Fibroblast of gingiva (primary cell): ENCODE results near the gene MAU2.

Experiments used
- DNase-seq: peaks from one replicate; pipeline ENCODE4 v3.0.0-alpha.2; 2011; ENCODE audit warnings: low read depth

Gene MAU2, protein sequence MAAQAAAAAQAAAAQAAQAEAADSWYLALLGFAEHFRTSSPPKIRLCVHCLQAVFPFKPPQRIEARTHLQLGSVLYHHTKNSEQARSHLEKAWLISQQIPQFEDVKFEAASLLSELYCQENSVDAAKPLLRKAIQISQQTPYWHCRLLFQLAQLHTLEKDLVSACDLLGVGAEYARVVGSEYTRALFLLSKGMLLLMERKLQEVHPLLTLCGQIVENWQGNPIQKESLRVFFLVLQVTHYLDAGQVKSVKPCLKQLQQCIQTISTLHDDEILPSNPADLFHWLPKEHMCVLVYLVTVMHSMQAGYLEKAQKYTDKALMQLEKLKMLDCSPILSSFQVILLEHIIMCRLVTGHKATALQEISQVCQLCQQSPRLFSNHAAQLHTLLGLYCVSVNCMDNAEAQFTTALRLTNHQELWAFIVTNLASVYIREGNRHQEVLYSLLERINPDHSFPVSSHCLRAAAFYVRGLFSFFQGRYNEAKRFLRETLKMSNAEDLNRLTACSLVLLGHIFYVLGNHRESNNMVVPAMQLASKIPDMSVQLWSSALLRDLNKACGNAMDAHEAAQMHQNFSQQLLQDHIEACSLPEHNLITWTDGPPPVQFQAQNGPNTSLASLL

GRCh38 chr19:19320361-19321140, at the start of gene MAU2, which contains the start of gene SUGP1:
TSS of gene MAU2 (plus strand) at chr19:19320829. CDS start at chr19:19320860, 31 bp downstream.
TSS of gene SUGP1 (minus strand) at chr19:19320509. CDS start at chr19:19320496, 13 bp downstream.
- DNase-seq: peak; percentile 87

DNA sequence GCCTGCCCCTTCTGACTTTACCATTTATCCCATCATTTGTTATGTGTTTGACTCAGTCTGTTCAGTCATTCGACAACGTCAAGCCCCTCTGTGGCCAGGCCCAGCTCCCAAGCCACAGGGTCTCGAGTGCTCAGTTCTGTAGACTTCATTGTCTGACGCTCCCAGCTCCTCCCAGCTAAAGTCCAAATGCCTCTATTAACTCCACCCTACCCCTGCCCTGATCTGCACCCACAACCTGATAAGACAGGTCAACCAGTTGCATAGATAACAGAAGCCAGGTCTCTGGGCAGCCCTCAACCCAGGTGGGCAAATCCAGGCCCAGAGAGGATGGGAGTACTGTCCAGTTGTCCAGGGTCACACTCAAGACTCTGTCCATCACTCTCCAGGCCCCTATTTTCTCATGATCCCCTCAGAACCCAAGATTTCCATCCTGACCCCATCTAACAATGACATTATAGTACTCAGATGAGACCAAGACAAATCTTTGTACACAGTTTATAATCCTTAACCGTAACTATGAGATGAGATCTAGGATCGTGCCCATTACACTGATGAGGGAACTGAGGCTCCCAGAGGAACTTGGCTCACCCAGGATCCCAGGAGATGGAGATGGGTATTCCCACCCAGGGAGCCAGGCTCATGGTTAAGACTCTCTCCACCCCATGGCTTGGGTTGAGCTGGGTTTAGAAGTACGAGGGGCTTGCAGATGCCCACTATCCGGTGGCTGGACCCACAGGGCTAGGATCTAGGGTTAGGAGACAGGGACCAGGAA, 48.6 kb upstream of the MAU2 start:
- DNase-seq: no peak

GRCh38 chr19:19274146-19274545, 46.5 kb upstream of the MAU2 start:
- DNase-seq: no peak

DNA sequence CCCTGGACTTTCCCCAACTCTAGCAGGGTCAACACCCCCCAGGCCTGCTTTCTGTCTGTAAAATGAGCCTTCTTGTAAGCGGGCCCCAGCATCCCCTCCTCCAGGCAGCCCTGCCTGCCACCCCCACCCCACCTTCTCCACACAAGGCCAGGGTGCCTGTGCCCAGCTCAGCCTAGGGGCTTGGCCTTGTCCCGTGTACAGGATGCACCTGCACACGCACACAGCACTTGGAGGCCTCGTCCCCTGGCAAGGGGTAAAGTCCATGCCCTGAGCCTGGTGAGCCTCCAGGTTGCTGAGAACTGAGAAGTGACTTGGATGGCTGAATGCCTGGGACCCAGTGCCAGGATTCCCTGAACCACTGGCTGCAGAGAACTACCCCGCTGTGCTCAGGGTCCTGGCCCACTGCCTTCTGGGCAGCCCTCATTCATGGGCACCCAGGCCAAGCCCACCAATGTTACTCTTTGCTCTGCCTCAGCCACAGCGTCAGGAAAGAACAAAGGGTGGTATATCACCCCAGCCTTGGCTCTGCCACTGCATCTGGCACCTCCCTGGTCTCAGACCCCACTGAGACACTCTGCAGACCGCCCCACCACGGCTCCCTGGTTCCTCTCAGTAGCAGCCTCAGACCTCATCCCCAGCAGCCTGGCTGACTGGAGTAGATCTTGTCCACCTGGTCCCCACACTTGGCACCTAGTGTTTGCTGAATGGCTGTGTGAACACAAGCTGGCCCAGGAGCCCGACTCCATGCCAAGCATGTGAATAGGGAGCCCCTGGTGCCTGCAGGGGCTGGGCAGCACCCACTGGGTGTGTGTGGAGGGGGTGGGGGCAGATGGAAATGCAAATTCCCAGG, 45.7 kb upstream of the MAU2 start:
- no peak for DNase-seq

GRCh38 chr19:19276386-19276785, 44.2 kb upstream of the MAU2 start:
- DNase-seq: no peak

- no peak for DNase-seq
Observed at GRCh38 chr19:19276851-19277250, 43.8 kb upstream of the MAU2 start.

DNA sequence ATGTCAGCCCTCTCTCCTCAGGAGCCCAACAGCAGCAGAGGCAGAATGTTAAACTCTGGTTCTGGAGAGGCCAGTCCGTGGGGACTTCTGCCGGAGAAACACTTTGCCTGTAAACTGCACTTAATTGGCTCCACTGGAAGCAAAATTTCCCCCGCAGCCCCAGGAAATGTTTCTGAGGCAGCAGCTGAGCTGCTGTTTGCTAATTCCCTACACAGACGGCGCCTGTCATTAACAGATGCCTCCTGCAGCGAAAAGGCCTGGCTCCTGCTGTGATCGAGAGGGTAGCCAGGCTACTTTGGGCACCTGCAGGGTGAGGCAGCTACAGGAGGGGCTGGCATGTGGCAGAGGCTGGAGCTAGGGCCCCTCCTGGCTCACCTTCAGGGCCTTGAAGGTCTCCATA, 42.3 kb upstream of the MAU2 start:
- no peak for DNase-seq

DNA sequence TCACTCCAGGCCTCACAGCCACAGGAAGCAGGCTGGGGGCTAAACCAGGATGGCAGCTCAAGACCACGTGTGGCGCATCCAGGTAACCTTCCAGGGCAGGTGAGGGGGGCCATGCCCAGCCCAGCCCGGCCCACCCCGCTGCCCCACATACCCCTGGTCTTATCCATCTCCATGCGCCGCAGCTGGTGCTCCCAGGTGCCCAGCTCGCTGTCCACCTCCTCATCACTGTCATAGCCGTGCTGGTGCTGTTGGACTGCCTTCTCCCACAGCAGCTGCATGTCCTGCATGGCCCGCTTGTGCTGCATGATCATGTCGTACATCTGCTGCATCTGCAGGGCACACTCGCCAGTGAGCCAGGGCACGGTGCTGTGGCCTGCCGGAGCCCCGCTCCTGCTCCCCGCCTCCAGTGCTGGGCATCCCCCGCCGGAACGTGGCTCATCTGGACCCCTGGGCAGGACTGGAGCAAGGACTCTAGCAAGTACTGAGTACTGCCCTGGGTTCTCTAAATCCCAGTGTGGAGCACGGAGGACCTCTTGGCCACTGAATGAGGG, 41.5 kb upstream of the MAU2 start:
- no peak for DNase-seq

GRCh38 chr19:19279853-19280252, 40.8 kb upstream of the MAU2 start:
- DNase-seq: no peak

DNA sequence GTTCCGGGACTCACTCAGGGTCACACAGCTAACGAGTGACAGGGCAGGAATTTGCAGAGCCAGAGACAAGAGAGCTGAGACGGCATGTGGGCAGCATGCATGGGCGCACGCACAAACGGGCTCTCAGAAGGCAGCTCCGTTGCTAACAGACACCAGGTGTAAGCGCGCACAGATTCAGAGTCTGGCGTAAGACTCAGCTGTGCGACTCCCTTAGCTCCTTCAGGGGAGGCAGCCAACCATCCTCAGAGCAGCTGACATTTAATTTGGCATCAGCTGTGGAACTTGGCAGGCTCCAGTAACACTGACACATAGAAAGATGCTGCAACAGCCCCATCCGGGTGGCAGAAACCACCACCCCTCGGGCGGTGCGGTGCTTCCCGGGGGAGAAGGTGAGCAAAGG, 40.1 kb upstream of the MAU2 start:
- DNase-seq: peak; percentile 89

- no peak for DNase-seq
Observed at GRCh38 chr19:19285686-19286085, 34.9 kb upstream of the MAU2 start.

DNA sequence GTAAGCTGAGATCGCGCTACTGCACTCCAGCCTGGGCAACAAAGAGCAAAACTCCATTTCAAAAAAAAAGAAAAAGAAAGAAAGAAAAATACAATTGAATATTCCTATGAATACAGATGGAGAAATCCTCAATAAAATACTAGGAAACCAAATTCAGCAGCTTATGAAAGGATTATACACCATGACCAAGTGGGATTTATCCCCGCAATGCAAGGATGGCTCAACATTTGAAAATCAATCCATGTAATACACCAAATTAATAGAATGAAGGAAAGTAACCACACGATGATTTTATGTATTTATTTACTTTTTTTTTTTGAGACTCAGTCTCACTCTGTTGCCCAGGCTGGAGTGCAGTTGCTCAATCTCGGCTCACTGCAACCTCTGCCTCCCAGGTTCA, 28.0 kb upstream of the MAU2 start:
- no peak for DNase-seq

DNA sequence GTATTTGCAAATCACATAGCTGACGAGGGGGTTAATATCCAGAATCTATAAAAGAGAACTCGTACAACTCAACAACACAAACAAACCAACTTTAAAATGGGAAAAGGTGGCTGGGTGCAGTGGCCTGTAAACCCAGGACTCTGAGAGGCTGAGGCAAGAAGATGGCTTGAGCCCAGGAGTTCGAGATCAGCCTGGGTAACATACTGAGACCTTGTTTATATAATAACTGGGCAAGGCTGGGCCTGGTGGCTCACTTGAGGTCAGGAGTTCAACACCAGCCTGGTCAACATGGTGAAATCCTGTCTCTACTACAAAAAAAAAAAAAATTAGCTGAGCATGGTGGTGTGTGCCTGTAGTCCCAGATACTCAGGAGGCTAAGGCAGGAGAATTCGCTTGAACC, 25.7 kb upstream of the MAU2 start:
- DNase-seq: peak; percentile 23

DNA sequence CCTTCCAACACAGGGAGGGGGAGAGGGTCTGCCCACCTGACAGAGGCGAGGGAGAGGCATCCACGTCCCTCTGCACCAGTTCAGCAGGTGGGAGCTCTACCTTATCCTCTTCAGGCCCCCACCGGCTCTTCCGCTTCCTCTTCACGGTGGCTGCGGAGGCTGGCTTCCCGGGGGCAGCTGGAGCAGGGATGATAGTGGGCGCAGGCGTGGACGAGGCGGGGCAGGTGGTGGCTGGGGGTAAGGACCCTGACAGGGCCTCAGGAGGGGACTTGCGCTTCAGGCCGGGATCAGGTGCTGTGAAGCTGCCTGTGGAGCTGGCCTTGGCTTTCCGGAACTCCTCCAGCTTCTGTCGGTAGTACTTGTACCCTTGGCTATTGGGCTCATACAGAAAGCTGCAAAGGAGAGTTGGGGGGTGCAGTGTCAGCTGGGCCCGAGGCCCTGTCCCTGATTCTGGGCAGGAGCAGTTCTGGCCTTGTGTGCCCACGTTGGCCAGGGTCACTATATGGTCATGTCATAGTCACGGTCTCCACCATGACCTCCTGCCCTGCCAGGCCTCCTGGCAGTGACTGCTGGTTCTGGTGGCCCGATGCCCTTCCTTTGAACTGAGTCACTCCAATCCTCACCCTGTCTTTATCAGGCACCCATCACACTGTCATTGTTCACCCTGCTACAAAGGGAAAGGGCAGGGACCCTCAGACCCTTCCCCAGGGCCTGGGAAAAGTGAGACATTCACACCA, 23.5 kb upstream of the MAU2 start:
- DNase-seq: no peak

GRCh38 chr19:19297759-19298158, 22.9 kb upstream of the MAU2 start:
- no peak for DNase-seq

DNA sequence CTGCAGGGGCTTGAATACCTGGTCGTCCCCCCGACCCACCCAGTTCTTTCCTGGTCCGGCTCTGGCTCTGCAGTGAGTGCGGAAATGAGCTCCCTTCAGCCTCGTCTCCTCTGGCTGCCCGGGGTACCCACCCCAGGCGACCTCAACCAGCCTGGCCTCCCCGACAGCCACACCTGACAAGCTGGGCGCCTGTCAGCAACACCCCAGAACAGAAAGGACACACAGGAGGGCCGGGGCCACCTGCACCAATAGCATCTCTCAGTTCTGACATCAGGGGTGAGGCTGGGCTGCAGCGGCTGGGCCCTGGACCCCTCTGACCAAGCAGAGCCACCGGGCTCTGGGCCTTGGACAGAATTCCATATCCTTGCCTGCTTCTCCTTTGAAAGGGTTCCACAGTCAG, 20.0 kb upstream of the MAU2 start:
- no peak for DNase-seq

GRCh38 chr19:19303411-19303810, 17.2 kb upstream of the MAU2 start:
- no peak for DNase-seq

DNA sequence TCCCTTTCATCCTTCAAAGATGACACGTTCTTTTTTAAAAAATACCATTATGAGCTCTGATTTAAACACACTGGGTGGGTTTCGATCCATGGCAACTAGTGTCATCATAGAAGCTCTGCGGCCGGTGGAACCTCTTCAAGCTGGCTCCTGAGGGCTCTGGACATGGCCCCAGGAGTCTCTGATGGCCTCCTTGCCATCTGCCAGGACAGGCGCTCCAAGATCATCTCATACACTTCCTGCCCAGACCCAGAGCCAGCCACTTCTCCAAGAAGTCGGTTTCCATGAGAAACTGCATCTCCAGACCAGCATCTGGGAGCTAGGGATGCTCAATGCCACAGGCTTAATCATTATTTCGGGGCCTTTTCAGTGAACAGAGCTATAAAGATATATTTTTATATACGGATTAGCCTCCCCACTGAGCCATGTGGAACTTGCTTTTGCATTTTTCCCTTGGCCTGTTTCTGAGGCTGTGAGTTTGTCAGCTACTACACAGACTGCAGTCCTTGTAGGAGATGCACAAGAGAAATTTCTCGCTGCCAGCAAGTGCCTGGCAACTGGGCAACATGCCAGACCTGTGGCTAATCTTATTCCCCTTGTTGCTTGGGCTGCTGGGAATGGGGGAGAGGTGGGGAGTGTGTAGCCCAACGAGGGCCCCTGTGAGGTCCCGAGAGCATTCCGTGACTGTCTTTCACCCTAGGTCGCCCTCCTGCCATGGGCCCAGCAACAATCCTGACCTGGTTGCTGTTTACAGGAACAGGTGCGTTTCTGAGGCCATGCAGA, 16.3 kb upstream of the MAU2 start:
- DNase-seq: no peak

- DNase-seq: no peak
Observed at GRCh38 chr19:19305066-19305465, 15.6 kb upstream of the MAU2 start.
